Upper lobe of left lung (tissue), 4 donors: Measurements from ENCODE around the gene ARMC7.

ENCODE experiments used
- CTCF ChIP-seq, 6 experiments: fragments of 450-650 bp in 4 of 6; fragments of 200-600 bp in 2 of 6; sonication (generic) in 2 of 6; IDR thresholded peaks; one replicate each; pipeline ENCODE4 v1.5.1; 2016 to 2019; ENCODE audit warnings: antibody characterized with exemption in 6 of 6
- EP300 ChIP-seq, 4 donors: sonication (generic); formaldehyde crosslinking; IDR thresholded peaks; one replicate each; pipeline ENCODE4 v1.5.1; 2017; ENCODE audit warnings: antibody characterized with exemption in 4 of 4, control low read depth in 2 of 4
- POLR2A ChIP-seq, 4 donors: fragments of 450-650 bp; IDR thresholded peaks; one replicate each; pipeline ENCODE4 v1.5.1; 2016 to 2017; ENCODE audit warnings: antibody characterized with exemption in 4 of 4, mild to moderate bottlenecking in 2 of 4
- POLR2AphosphoS5 ChIP-seq, 2 donors: sonication (generic); formaldehyde crosslinking; IDR thresholded peaks; one replicate each; pipeline ENCODE4 v1.5.1; 2017; ENCODE audit warnings: antibody characterized with exemption in 2 of 2

GRCh38 chr17:75090871-75091854 lies 18.6 kb upstream of the ARMC7 start:
- no peak for TF ChIP-seq CTCF (IDR thresholded peaks at IDR 0.05)
- no peak for TF ChIP-seq EP300 (IDR thresholded peaks at IDR 0.05)
- peak in 1 of 4 donors; percentile 11 for TF ChIP-seq POLR2A (IDR thresholded peaks at IDR 0.05)
- no peak for TF ChIP-seq POLR2AphosphoS5 (IDR thresholded peaks at IDR 0.05)
